ENCODE measurements around the gene MARCHF5. TPM values are rescaled to one million over a fixed set of nuclear protein-coding genes. Genes with fewer than 3 reads are reported as not detected.

Gene MARCHF5
- total RNA-seq, 2 experiments from 2014 or later, result 33.5 to 36.1 TPM

DNA sequence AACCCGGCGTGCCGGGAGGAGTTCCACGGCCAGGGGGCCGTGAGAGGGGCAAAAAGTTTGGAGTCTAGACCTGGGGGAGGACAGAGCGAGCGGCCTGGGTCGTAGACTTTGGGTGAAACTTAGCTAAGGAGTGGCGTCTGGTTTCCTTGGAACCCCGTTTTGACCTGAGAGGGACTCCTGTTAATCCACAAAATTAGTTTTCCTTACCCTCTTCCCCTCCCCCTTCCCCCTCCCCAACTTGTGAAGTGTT is 574 bp downstream of the MARCHF5 start:
- Mint-ChIP-seq H3K9me3 (no peaks in the 10 kb centered on the region), H3K27ac (peak overlapping the region; percentile 87), H3K4me3 (peak overlapping the region; percentile 97), H3K36me3 (ENCODE audit: low read depth) (peaks cover 35% of the 10 kb centered on the region), H3K27me3 (no peaks in the 10 kb centered on the region), H3K4me1 (ENCODE audit: low read depth) (peaks cover 38% of the 10 kb centered on the region)
- H3K27ac ChIP-seq (ENCODE audit: low read depth in 1 of 2, low read length in 2 of 2), result peak overlapping the region; percentile 37 to 50
- peak in 2 of 14 experiments; percentile 9 to 16 for DNase-seq
- peak; percentile 4 for ATAC-seq (ENCODE audit: poor library complexity)
- H3K4me1 ChIP-seq (ENCODE audit: insufficient read depth, low read length), result peaks cover 29% of the 10 kb centered on the region
- ChIA-PET POLR2A (interaction anchor here (0.6 to 3.8 kb wide), 17 partner anchors 18 to 1420 kb away, joined by 3 to 28 read pairs (median 6); partner anchors contain the start of genes BTAF1, EXOC6, FGFBP3 and IDE), CTCF (interaction anchor here (0.6 to 1.4 kb wide), 6 partner anchors 13 to 476 kb away, joined by 3 to 5 read pairs (median 4); partner anchors contain the start of gene IDE)
- intact Hi-C loops (cut with DNase I, micrococcal nuclease), result loop anchor here (2.0 to 10.0 kb wide), 11 partner anchors 49 to 1417 kb away; partner anchors contain the start of genes BTAF1 (in 1 of the 2), CEP55 (in 1 of the 2), EXOC6 (in 1 of the 2) and FGFBP3 (in 1 of the 2)
- peak overlapping the region; percentile 97 for H3K4me3 ChIP-seq (ENCODE audit: low read length)
- TF ChIP-seq, protein P1, sequence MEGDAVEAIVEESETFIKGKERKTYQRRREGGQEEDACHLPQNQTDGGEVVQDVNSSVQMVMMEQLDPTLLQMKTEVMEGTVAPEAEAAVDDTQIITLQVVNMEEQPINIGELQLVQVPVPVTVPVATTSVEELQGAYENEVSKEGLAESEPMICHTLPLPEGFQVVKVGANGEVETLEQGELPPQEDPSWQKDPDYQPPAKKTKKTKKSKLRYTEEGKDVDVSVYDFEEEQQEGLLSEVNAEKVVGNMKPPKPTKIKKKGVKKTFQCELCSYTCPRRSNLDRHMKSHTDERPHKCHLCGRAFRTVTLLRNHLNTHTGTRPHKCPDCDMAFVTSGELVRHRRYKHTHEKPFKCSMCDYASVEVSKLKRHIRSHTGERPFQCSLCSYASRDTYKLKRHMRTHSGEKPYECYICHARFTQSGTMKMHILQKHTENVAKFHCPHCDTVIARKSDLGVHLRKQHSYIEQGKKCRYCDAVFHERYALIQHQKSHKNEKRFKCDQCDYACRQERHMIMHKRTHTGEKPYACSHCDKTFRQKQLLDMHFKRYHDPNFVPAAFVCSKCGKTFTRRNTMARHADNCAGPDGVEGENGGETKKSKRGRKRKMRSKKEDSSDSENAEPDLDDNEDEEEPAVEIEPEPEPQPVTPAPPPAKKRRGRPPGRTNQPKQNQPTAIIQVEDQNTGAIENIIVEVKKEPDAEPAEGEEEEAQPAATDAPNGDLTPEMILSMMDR (IDR thresholded peaks at IDR 0.05), result no peak
- no peaks in the 10 kb centered on the region for H3K9me3 ChIP-seq (ENCODE audit: control insufficient read depth in 1 of 2, insufficient read depth in 1 of 2, low read length in 2 of 2)
- H3K27me3 ChIP-seq (ENCODE audit: control insufficient read depth in 1 of 2, insufficient read depth in 2 of 2, low read length in 2 of 2), result no peaks in the 10 kb centered on the region
- no peaks in the 10 kb centered on the region for H3K36me3 ChIP-seq (ENCODE audit: insufficient read depth, low read length)

DNA sequence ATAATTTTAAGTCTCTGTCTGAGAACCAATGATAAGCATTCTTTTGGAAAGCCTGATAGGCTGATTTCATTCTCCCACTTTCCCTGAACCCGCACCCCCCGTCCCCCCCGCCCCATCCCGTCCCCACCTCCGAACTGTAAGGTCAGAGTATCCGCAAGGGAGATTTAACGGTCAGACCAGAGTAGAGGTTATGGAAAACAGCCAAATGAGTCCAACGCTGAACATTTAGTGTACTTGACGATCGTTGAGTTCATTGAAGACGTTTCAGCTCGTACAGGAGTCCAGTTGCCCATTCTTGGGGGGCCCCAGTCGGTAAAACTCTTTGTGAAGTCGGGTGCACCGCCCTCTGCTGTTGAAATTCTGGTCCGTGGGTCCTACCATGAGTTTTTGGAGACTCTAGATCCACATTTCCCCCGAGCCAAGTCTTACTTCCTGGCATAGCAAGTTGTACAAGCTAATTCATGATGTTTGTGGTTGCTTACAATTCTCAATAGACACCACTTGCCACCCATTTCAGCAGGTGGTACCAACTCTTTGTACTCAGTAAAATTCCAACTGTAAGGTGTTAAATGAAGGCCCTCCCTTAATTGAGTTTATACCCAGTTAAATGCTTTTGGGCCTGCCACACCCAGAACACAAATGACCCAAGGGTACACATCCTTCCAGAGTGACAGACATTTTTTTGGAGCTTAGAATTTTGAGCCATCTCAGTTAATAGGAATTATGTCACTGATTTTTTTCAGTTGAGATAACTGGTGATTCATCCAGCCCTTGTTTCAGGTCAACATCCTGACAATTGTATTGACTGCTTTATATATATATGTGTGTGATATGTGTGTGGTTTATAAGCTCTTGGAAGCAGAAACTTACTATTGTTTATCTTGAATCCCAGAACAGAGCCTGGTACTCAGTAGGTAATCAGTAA is 1.2 kb downstream of the MARCHF5 start:
- POLR2A ChIA-PET, result interaction anchor here (0.9 to 3.8 kb wide), 9 partner anchors 11 to 1421 kb away, joined by 3 to 28 read pairs (median 3); partner anchors contain the start of genes FGFBP3, RPP30 and TNKS2
- H3K4me3 Mint-ChIP-seq, result peak overlapping the region; percentile 97
- no peak for ATAC-seq (ENCODE audit: poor library complexity)
- peaks cover 29% of the 10 kb centered on the region for H3K4me1 ChIP-seq (ENCODE audit: insufficient read depth, low read length)
- peak; percentile 2 to 67 (median 22) for DNase-seq
- H3K9me3 ChIP-seq (ENCODE audit: control insufficient read depth in 1 of 2, insufficient read depth in 1 of 2, low read length in 2 of 2), result no peaks in the 10 kb centered on the region
- intact Hi-C loops (cut with DNase I, micrococcal nuclease), result loop anchor here (1.0 to 10.0 kb wide), 12 partner anchors 50 to 1417 kb away; partner anchors contain the start of genes BTAF1 (in 1 of the 2), CEP55 (in 1 of the 2), EXOC6 (in 1 of the 2) and FGFBP3 (in 1 of the 2)
- H3K4me1 Mint-ChIP-seq (ENCODE audit: low read depth), result peaks cover 42% of the 10 kb centered on the region
- H3K27ac Mint-ChIP-seq, result peak overlapping the region; percentile 87
- no peaks in the 10 kb centered on the region for H3K27me3 ChIP-seq (ENCODE audit: control insufficient read depth in 1 of 2, insufficient read depth in 2 of 2, low read length in 2 of 2)
- no peaks in the 10 kb centered on the region for H3K36me3 ChIP-seq (ENCODE audit: insufficient read depth, low read length)
- peaks cover 39% of the 10 kb centered on the region for H3K36me3 Mint-ChIP-seq (ENCODE audit: low read depth)
- peak overlapping the region in 1 of 2 donors; percentile 26 for H3K27ac ChIP-seq (ENCODE audit: low read depth in 1 of 2, low read length in 2 of 2)
- CTCF ChIA-PET, result interaction anchor here (1.2 to 1.4 kb wide), 2 partner anchors 18 to 34 kb away, joined by 4 read pairs; no protein-coding TSS in a partner anchor
- H3K4me3 ChIP-seq (ENCODE audit: low read length), result peak overlapping the region; percentile 97
- H3K27me3 Mint-ChIP-seq, result no peaks in the 10 kb centered on the region
- H3K9me3 Mint-ChIP-seq, result no peaks in the 10 kb centered on the region
- TF ChIP-seq, protein P1 (IDR thresholded peaks at IDR 0.05), result peak; percentile 23

DNA sequence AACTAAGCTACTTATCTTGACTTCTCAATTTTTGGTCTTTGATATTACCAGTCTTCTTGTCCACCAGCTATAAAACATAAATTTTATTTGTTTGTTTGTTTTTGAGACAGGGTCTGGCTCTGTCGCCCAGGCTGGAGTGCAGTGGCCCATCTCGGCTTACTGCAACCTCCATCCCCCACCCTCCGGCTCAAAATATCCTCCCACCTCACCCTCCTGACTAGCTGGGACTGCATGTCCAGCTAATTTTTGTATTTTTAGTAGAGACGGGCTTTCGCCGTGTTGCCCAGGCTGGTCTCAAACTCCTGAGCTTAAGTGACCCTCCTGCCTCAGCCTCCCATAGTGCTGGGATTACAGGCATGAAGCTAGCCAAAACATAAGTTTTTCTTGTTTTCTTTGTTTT is 7.5 kb downstream of the MARCHF5 start:
- DNase-seq (no peak), ATAC-seq (ENCODE audit: poor library complexity) (no peak)
- ChIA-PET POLR2A (no interaction called here), CTCF (interaction anchor here (1.2 kb wide), 1 partner anchor 10 kb away, joined by 4 read pairs; no protein-coding TSS in a partner anchor)
- intact Hi-C loops (cut with DNase I, micrococcal nuclease), result loop anchor here in 1 of 2 experiments (10.0 kb wide), 2 partner anchors 1196 to 1424 kb away; partner anchors contain the start of genes CEP55 and RPP30
- Histone ChIP-seq H3K36me3 (ENCODE audit: insufficient read depth, low read length) (peaks cover 14% of the 10 kb centered on the region), H3K9me3 (ENCODE audit: control insufficient read depth in 1 of 2, insufficient read depth in 1 of 2, low read length in 2 of 2) (no peaks in the 10 kb centered on the region), H3K27ac (ENCODE audit: low read depth in 1 of 2, low read length in 2 of 2) (no peak overlapping the region), H3K4me3 (ENCODE audit: low read length) (no peak overlapping the region), H3K27me3 (ENCODE audit: control insufficient read depth in 1 of 2, insufficient read depth in 2 of 2, low read length in 2 of 2) (no peaks in the 10 kb centered on the region), H3K4me1 (ENCODE audit: insufficient read depth, low read length) (peaks cover 5% of the 10 kb centered on the region)
- Mint-ChIP-seq H3K4me1 (ENCODE audit: low read depth) (peaks cover 60% of the 10 kb centered on the region), H3K27me3 (no peaks in the 10 kb centered on the region), H3K36me3 (ENCODE audit: low read depth) (peaks cover 40% of the 10 kb centered on the region), H3K9me3 (no peaks in the 10 kb centered on the region), H3K4me3 (no peak overlapping the region), H3K27ac (no peak overlapping the region)
- TF ChIP-seq, protein P1 (IDR thresholded peaks at IDR 0.05), result no peak
